Hypothalamus (tissue), 51 donors: ENCODE results near the gene SLC35G1.

Source experiments
- DNase-seq, 51 donors: peaks; one replicate each; lab custom pipeline; 2025; lab: John Stamatoyannopoulos, UW

SLC35G1 gene

GRCh38 chr10:93947055-93947454 lies 53.3 kb downstream of the SLC35G1 start:
- no peak for DNase-seq

- no peak for DNase-seq
Observed at GRCh38 chr10:93947524-93947923, 53.7 kb downstream of the SLC35G1 start.

- DNase-seq = no peak
Observed at GRCh38 chr10:93951905-93952304, 58.1 kb downstream of the SLC35G1 start.
